HG03060 (cell line): Measurements from ENCODE around the gene MYO3B.

Experiments
- ATAC-seq: cut with Tn5 transposase; IDR thresholded peaks from one replicate; pipeline ENCODE4 v1.9.1; 2021; ENCODE audit warnings: low read depth, moderate number of reproducible peaks; ENCODE audit not compliant: unreplicated experiment

Gene MYO3B

DNA sequence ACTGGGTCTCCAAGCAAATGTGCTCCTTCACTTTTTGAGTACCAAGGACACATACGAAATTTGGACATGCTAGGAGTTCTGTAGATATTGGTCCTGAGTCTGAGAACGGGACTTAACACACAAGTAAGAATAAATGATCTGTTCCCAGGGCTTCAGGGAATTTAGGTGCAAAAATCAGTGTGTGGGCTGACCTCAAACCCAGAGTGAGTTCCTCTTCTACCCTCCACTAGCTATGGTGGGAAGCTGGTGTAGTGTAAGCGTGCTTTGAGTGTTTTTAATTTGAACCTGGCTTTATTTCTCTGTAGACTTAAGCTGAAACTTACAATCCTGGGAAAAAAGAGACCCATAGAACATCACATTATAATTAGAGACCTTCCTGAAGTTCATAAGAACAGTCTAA, 50.5 kb downstream of the MYO3B start:
- ATAC-seq = no peak

DNA sequence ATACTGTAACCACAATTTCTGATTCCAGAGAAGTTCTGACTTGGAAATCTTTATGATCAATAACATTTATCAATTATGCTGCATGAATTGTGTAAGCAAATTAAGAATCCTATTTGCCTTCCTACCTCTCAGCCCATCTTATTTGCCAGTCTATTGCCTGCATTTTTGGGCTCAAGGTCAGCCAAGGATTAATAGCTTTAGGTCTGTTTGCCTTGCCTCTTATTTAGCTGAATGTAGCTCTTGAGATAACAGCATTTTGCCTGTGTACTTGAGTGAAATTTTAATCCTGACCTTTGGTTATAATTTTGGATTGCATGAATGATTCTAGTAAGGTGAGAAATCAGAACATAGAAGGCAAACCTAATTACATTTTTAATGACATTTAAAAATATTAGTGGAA, 51.2 kb downstream of the MYO3B start:
- ATAC-seq = no peak

DNA sequence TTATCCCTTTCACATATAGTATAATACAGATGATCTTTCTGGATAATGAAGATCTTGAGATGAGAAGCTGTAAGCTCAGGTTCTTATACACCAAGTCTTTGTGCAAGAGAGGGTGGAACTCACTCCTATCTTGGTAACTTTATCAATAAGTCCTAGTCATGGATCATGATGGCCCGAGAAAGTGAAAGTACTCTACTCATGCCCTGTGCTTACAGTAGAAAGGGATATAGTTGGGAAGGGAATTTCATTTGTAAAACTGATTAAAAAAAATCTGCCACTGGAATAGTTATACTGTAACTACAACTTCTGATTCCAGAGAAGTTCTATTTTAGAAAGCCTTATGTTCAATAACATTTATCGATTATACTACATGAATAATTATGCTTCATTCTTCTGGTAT, 51.8 kb downstream of the MYO3B start:
- no peak for ATAC-seq

GRCh38 chr2:170235860-170236679, 58.1 kb downstream of the MYO3B start:
- ATAC-seq = no peak

DNA sequence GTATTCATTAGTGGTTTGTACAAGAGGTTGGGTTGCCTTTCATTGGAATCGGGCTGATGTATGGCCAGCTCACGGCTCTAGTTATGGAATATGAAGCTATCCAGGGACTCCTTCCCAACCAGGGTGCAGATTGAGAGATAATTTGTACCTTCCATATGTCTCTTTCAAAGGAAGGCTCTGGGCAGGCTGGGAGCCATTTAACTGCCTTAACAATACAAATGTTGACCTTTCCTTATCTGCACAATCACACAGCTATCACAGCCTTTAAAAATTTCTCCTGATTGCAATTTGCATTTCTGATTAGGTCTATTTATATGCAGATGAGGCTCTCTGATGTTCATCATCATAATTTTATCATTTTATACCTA, 58.7 kb downstream of the MYO3B start:
- no peak for ATAC-seq

DNA sequence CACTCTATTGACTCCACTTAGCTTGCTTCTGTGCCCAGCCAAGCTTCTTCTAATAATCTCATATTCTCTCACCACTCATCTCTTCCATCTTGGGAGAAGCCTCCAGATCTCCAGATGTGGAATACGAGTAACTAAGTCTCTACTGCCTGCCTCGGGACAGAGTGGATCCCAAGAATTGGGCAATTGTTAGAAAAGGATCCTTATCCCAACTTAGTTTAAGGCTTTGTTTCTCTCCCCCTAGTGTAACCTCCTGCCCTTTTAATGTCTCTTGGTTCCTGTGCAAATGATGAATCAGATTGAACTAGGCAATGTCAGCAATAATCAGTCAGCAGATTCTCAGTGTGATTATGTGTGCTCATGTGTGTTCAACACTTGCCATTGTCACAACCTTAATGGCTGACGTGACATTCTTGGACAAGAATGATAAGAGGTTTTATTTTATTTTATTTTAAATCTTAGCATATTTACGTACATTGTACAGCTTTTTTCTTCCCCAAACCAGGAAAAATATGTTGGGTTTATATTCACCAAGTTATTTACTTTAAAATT, 59.7 kb downstream of the MYO3B start:
- no peak for ATAC-seq

DNA sequence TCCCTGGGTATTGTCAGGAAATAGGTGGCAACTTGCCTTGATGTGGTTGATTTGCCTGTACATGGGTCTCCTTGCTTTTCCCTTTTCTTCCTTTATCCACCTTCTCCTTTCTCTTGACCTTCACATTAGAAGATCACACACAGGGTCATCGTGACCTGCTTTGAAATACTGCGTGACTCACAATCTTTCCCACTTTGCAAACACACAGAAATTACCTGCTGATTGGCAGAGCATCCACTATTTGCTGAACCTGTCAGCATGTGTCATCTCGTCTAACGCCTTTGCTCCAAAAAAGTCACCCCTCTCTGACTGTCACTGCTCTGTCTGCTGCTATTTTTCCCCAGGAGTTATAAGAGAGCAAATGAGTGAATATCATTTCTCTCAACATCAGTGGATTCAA, 60.8 kb downstream of the MYO3B start:
- no peak for ATAC-seq

DNA sequence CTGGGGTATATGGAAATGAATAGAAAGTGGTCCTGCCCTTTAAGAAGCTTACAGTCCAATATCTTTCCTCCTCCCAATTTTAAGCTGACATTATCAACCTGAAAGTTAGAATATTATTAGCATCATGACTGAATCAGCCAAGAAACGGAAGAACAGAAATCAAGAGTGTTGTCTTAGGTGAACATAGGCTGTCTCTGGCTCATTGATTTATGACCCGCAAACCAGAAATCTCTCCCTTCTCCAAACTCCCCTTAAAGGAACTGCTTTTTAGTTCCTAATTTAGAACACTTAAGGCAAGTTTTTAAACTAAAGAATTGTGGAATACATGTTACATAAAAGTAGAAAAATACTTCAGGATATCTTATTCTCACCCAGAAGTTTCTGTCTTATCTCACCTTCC, 62.7 kb downstream of the MYO3B start:
- ATAC-seq = no peak

- no peak for ATAC-seq
Measured at GRCh38 chr2:170241756-170242155, 63.8 kb downstream of the MYO3B start.

GRCh38 chr2:170243118-170243837, 65.3 kb downstream of the MYO3B start:
- no peak for ATAC-seq

GRCh38 chr2:170243898-170244297, 66.0 kb downstream of the MYO3B start:
- no peak for ATAC-seq

- no peak for ATAC-seq
Measured at GRCh38 chr2:170244555-170244954, 66.6 kb downstream of the MYO3B start.

DNA sequence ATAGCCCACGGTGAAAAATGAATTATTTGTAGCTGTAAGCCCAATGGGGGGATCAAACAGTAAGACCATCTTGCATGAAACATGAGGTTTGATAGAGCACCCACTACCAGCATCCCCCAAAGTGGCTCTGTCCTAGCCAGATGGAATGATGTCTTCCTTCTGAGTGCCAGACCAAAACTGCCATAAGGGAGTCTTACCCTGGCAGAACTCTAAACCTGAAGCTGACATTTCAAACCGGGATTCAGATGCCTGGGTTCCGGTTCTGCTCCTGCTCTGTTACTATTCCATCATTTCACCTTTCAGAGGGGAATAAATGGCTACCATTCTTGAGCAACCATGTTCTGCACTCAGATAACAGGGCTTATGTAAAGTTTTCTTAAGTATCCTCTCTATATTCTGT, 67.4 kb downstream of the MYO3B start:
- no peak for ATAC-seq

GRCh38 chr2:170247333-170247732, 69.4 kb downstream of the MYO3B start:
- no peak for ATAC-seq

GRCh38 chr2:170247882-170248393, 70.0 kb downstream of the MYO3B start:
- ATAC-seq = no peak

- ATAC-seq = no peak
Measured at GRCh38 chr2:170248574-170249393, 70.8 kb downstream of the MYO3B start.

GRCh38 chr2:170249761-170250160, 71.8 kb downstream of the MYO3B start:
- no peak for ATAC-seq

GRCh38 chr2:170250584-170250983, 72.6 kb downstream of the MYO3B start:
- no peak for ATAC-seq

- no peak for ATAC-seq
Measured at GRCh38 chr2:170252414-170252813, 74.5 kb downstream of the MYO3B start.

GRCh38 chr2:170253721-170254230, 75.8 kb downstream of the MYO3B start:
- no peak for ATAC-seq
